ENCODE data around the gene SEMA3D.
A peak's percentile ranks its signal among the peaks of the same experiment; 100 is the strongest.

The SEMA3D gene

DNA sequence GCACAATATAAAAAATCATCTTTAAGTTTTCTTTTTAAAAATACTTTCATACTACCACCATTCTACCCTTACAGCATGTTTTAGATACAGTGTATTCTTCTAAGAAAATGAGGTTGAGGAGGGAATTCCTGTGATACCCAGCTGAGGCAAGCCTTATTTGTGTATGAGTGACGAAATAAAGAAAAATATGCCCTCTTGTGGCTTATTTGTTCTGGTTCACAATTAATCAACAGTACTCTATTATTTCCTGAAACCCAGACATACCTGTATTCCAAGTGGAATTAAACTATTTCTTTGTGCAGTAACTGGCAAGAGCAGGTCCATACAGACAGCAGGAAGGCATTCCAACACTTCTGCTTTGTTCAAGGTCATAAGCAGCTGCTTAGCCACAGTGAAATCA, 4.5 kb upstream of the SEMA3D start:
- DNase-seq (ENCODE audit: low spot score) = peak; percentile 25
- H3K27ac ChIP-seq = no peak overlapping the region
- POLR2A ChIA-PET (ENCODE audit: low non-redundant PET) = no interaction called here
- CTCF ChIA-PET = interaction anchor here (2.0 kb wide), 1 partner anchor 149 kb away, joined by 13 read pairs; no protein-coding TSS in a partner anchor
- 0 out of 2 replicates have a peak, but pooled peaks have one; percentile 7 for TF ChIP-seq CTCF (conservative IDR thresholded peaks at IDR 0.05; ENCODE audit: low read depth)

- ChIA-PET POLR2A (ENCODE audit: low non-redundant PET) (no interaction called here), CTCF (interaction anchor here (0.7 to 2.1 kb wide), 10 partner anchors 10 to 1700 kb away, joined by 3 to 7 read pairs (median 4); no protein-coding TSS in a partner anchor)
- no peak overlapping the region for H3K27ac ChIP-seq
- peak; percentile 13 for DNase-seq (ENCODE audit: low spot score)
- no peak for TF ChIP-seq CTCF (conservative IDR thresholded peaks at IDR 0.05; ENCODE audit: low read depth)
Measured at GRCh38 chr7:85186083-85186520, 754 bp downstream of the SEMA3D start.

DNA sequence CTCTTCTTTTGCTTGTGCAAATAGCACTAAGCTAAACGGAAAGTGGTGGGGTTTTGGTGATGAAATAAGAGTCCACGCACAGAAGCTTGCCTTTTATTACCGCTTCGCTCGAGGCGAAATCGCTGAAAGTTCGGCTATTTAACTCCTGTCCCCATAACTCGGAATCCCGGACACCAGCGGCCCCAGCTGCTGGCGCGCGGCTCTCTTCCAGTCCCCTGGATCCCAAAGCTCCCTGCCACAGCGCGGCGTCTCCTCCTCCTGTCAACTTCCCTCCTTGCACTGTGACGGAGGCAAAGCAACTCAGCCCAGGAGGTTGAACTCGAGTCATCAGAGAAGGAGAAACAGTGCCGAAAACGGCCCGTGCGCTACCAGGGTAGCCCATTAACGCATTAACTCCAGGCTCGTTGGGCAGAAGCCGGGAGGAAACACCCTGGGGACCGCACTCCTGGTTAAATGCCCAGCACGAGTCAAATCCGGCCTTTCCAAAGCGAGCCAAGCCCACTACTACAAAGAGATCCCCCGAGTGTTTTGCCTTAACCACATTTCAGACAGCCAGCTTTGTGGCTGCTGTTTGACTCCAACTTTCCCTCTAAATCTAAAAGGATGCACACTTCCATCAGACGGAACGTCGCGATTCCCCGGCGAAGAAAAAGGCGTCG, 1.3 kb downstream of the SEMA3D start:
- ChIA-PET CTCF (interaction anchor here (0.7 to 2.1 kb wide), 5 partner anchors 52 to 1699 kb away, joined by 3 to 7 read pairs (median 3); no protein-coding TSS in a partner anchor), POLR2A (ENCODE audit: low non-redundant PET) (no interaction called here)
- peak; percentile 15 for DNase-seq (ENCODE audit: low spot score)
- no peak overlapping the region for H3K27ac ChIP-seq
- no peak for TF ChIP-seq CTCF (conservative IDR thresholded peaks at IDR 0.05; ENCODE audit: low read depth)

GRCh38 chr7:85184599-85185423, 2.0 kb downstream of the SEMA3D start:
- ChIA-PET POLR2A (ENCODE audit: low non-redundant PET) (no interaction called here), CTCF (interaction anchor here (0.6 to 1.1 kb wide), 5 partner anchors 23 to 645 kb away, joined by 3 to 7 read pairs (median 3); no protein-coding TSS in a partner anchor)
- TF ChIP-seq CTCF (conservative IDR thresholded peaks at IDR 0.05; ENCODE audit: low read depth) = no peak
- no peak overlapping the region for H3K27ac ChIP-seq
- no peak for DNase-seq (ENCODE audit: low spot score)

GRCh38 chr7:85183296-85183695, 3.6 kb downstream of the SEMA3D start:
- TF ChIP-seq CTCF (conservative IDR thresholded peaks at IDR 0.05; ENCODE audit: low read depth) = no peak
- DNase-seq (ENCODE audit: low spot score) = no peak
- POLR2A ChIA-PET (ENCODE audit: low non-redundant PET) = no interaction called here
- H3K27ac ChIP-seq = no peak overlapping the region
- CTCF ChIA-PET = interaction anchor here (0.5 kb wide), 1 partner anchor 141 kb away, joined by 3 read pairs; no protein-coding TSS in a partner anchor

DNA sequence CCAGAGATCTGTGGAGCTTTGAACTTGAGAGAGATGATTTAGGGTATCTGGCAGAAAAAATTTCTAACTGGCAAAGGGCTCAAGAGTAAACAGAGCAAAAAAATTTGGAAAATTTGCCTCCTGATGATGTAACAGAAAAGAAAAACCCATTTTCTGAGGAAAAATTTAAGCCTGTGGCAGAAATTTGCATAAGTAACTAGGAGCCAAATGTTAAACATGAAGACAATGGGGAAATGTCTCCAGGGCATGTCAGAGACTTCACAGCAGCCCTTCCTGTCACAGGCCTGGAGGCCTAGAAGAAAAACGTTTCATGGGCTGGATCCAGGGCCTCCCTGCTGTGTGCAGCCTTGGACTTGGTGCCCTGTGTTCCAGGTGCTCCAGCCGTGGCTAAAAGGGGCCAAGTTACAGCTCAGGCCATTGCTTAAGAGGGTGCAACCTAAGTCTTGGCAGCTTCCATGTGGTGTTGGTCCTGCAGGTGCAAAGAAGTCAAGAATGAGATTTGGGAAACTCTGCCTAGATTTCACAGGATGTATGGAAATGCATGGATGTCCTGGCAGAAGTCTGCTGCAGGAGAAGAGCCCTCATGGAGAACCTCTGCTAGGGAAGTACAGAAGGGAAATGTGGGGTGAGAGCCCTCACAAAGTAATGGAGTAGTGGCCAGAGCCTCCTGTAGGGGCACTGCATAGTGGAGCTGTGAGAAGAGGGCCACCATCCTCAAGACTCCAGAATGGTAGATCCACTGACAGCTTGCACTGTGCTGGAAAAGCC, 8.1 kb downstream of the SEMA3D start:
- ChIA-PET CTCF (interaction anchor here (0.6 kb wide), 1 partner anchor 137 kb away, joined by 3 read pairs; no protein-coding TSS in a partner anchor), POLR2A (ENCODE audit: low non-redundant PET) (no interaction called here)
- no peak for DNase-seq (ENCODE audit: low spot score)
- no peak for TF ChIP-seq CTCF (conservative IDR thresholded peaks at IDR 0.05; ENCODE audit: low read depth)
- H3K27ac ChIP-seq = no peak overlapping the region

Measured in RWPE1 (cell line).